Calu3 (cell line): ENCODE results near the gene RAB33A. TPM values are rescaled to one million over a fixed set of nuclear protein-coding genes. Genes with fewer than 3 reads are reported as not detected.

ENCODE experiments used
- BruUV-seq: library from RNA; stranded (reverse); fragments of 400-500 nt; replicated peaks from 2 replicates; lab custom pipeline; 2021; lab: Mats Ljungman, UMichigan
- CTCF ChIA-PET: fragments of 300-600 bp; sonication (Branson Sonifier 250); formaldehyde crosslinking; loops from one replicate; lab custom pipeline; 2022; ENCODE audit warnings: antibody characterized with exemption; lab: Charles Lee
- DNase-seq: peaks from one replicate; pipeline ENCODE4 v3.0.0; 2022
- H3K27ac Mint-ChIP-seq: one replicate; pipeline ENCODE4 v1.8.0; 2022; ENCODE audit warnings: mixed read lengths; ENCODE audit not compliant: unreplicated experiment
- H3K27me3 Mint-ChIP-seq: one replicate; pipeline ENCODE4 v1.8.0; 2022; ENCODE audit warnings: mixed read lengths; ENCODE audit not compliant: unreplicated experiment
- H3K36me3 Mint-ChIP-seq: one replicate; pipeline ENCODE4 v1.8.0; 2022; ENCODE audit warnings: mild to moderate bottlenecking, moderate library complexity, mixed read lengths; ENCODE audit not compliant: insufficient read depth, unreplicated experiment
- H3K4me1 Mint-ChIP-seq: one replicate; pipeline ENCODE4 v1.8.0; 2022; ENCODE audit warnings: mild to moderate bottlenecking, low read depth, mixed read lengths; ENCODE audit not compliant: unreplicated experiment
- H3K4me3 Mint-ChIP-seq: one replicate; pipeline ENCODE4 v1.8.0; 2022; ENCODE audit warnings: mild to moderate bottlenecking, low read depth, moderate library complexity, mixed read lengths; ENCODE audit not compliant: unreplicated experiment
- H3K9me3 Mint-ChIP-seq: one replicate; pipeline ENCODE4 v1.8.0; 2022; ENCODE audit warnings: low read depth, mixed read lengths; ENCODE audit not compliant: unreplicated experiment
- CTCF ChIP-seq: fragments of 200-600 bp; IDR thresholded peaks from one replicate; pipeline ENCODE4 v1.8.0; 2022; ENCODE audit warnings: antibody characterized with exemption; ENCODE audit not compliant: unreplicated experiment
- intact Hi-C: fragments of 100-400 bp; cut with micrococcal nuclease; formaldehyde crosslinking; loops from one replicate; pipeline ENCODE4 v1.10.0; 2022; ENCODE audit not compliant: unreplicated experiment
- total RNA-seq: library from RNA; stranded (reverse); gene quantifications from 2 replicates; pipeline ENCODE4 v1.2.3, GENCODE V29; 2022

Gene RAB33A
- total RNA-seq, 1 experiment from 2014 or later = not detected

GRCh38 chrX:130212371-130212770, 40.6 kb downstream of the RAB33A start:
- no peak for TF ChIP-seq CTCF
- no peak overlapping the region for H3K4me3 Mint-ChIP-seq
- no peaks in the 10 kb centered on the region for H3K27me3 Mint-ChIP-seq
- H3K9me3 Mint-ChIP-seq = no peaks in the 10 kb centered on the region
- intact Hi-C loops = no loop called here
- no peak for DNase-seq
- H3K4me1 Mint-ChIP-seq = peaks cover 8% of the 10 kb centered on the region
- BruUV-seq = no TSS peak
- no peak overlapping the region for H3K27ac Mint-ChIP-seq
- peaks cover 8% of the 10 kb centered on the region for H3K36me3 Mint-ChIP-seq
- CTCF ChIA-PET = no interaction called here

- DNase-seq = no peak
- intact Hi-C loops = no loop called here
- TF ChIP-seq CTCF = no peak
- Mint-ChIP-seq H3K27me3 (no peaks in the 10 kb centered on the region), H3K9me3 (no peaks in the 10 kb centered on the region), H3K4me3 (no peak overlapping the region), H3K36me3 (peaks cover 8% of the 10 kb centered on the region), H3K4me1 (no peaks in the 10 kb centered on the region), H3K27ac (no peak overlapping the region)
- no TSS peak for BruUV-seq
- CTCF ChIA-PET = no interaction called here
These were observed 41.6 kb downstream of the RAB33A start for GRCh38 chrX:130213376-130213775.

- CTCF ChIA-PET = no interaction called here
- Mint-ChIP-seq H3K27ac (no peak overlapping the region), H3K27me3 (no peaks in the 10 kb centered on the region), H3K9me3 (no peaks in the 10 kb centered on the region), H3K4me1 (no peaks in the 10 kb centered on the region), H3K4me3 (no peak overlapping the region), H3K36me3 (peaks cover 8% of the 10 kb centered on the region)
- TF ChIP-seq CTCF = no peak
- intact Hi-C loops = no loop called here
- BruUV-seq = no TSS peak
- DNase-seq = no peak
These were observed 44.6 kb downstream of the RAB33A start for GRCh38 chrX:130216320-130216719.

GRCh38 chrX:130224810-130225209, 53.0 kb downstream of the RAB33A start:
- Mint-ChIP-seq H3K27ac (no peak overlapping the region), H3K36me3 (no peaks in the 10 kb centered on the region), H3K9me3 (no peaks in the 10 kb centered on the region), H3K4me1 (no peaks in the 10 kb centered on the region), H3K4me3 (no peak overlapping the region), H3K27me3 (no peaks in the 10 kb centered on the region)
- CTCF ChIA-PET = interaction anchor here (0.7 kb wide), 1 partner anchor 23 kb away, joined by 3 read pairs; no protein-coding TSS in a partner anchor
- no peak for DNase-seq
- intact Hi-C loops = no loop called here
- TF ChIP-seq CTCF = no peak
- BruUV-seq = no TSS peak
